ENCODE results near the gene DHX34. TPM values are rescaled to one million over a fixed set of nuclear protein-coding genes. Genes with fewer than 3 reads are reported as not detected.
A peak's percentile ranks its signal among the peaks of the same experiment; 100 is the strongest.

DHX34 gene
- total and polyA plus RNA-seq, 9 of the 15 experiments (the other 6 are each of a cell fraction or from before 2014, with no cell fraction given): 0.36 to 42.0 (median 15.0) TPM

- TF ChIP-seq PCBP1 (IDR thresholded peaks at IDR 0.05; ENCODE audit: low read depth, low read length, poor library complexity, severe bottlenecking): no peak
- no peak for TF ChIP-seq ZBTB7A (IDR thresholded peaks at IDR 0.05; ENCODE audit: borderline replicate concordance, control insufficient read depth, low read depth, low read length)
- no peak for TF ChIP-seq ZBTB26 (CRISPR knock-in tag; IDR thresholded peaks at IDR 0.05)
- TF ChIP-seq NR3C1 (CRISPR knock-in tag; IDR thresholded peaks at IDR 0.05): no peak
- TF ChIP-seq SIX5 (IDR thresholded peaks at IDR 0.05; ENCODE audit: borderline replicate concordance in 1 of 2, insufficient read depth in 1 of 2, low read depth in 1 of 2, low read length in 2 of 2): no peak
- TF ChIP-seq FUS (optimal IDR thresholded peaks at IDR 0.05; ENCODE audit: low read depth, low read length): no peak
Measured at GRCh38 chr19:47416643-47416985, 67.5 kb downstream of the DHX34 start (continued).

GRCh38 chr19:47417107-47417745, 68.1 kb downstream of the DHX34 start:
- peak; percentile 52 for FAIRE-seq
- H3K27me3 ChIP-seq (ENCODE audit: control insufficient read depth in 2 of 2, insufficient read depth in 2 of 2, low read length in 2 of 2): peaks cover 43 to 70% of the 10 kb centered on the region in 2 experiments
- TF ChIP-seq CCAR2 (IDR thresholded peaks at IDR 0.05; ENCODE audit: low read depth, low read length): no peak
- no peak for TF ChIP-seq RB1 (IDR thresholded peaks at IDR 0.05; ENCODE audit: low read depth)
- no peak for TF ChIP-seq ZNF507 (tag; conservative IDR thresholded peaks at IDR 0.05)
- no peak for TF ChIP-seq RERE (CRISPR knock-in tag; IDR thresholded peaks at IDR 0.05; ENCODE audit: borderline replicate concordance)
- TF ChIP-seq ZNF740 (CRISPR knock-in tag; IDR thresholded peaks at IDR 0.05): no peak
- no peak for TF ChIP-seq ZNF740 (tag; IDR thresholded peaks at IDR 0.05)
- TF ChIP-seq HEY1 (CRISPR knock-in tag; IDR thresholded peaks at IDR 0.05; ENCODE audit: borderline replicate concordance): no peak

More at GRCh38 chr19:47417107-47417745, 68.1 kb downstream of the DHX34 start:
- H3K79me2 ChIP-seq (ENCODE audit: control insufficient read depth, insufficient read depth, low read length): no peaks in the 10 kb centered on the region
- WGBS (ENCODE audit: insufficient coverage, low coverage, missing lambda C conversion rate): 9% methylated on average over 16 of the region's 18 CpGs
- peaks cover 4 to 47% of the 10 kb centered on the region in 2 experiments; a peak in 4 of 5 replicates for H3K4me1 ChIP-seq (replicated peaks in 1 of 2; ENCODE audit: control insufficient read depth in 2 of 2, insufficient read depth in 2 of 2, low read length in 2 of 2)
- no peak overlapping the region for H3K27ac ChIP-seq (ENCODE audit: extremely low read depth, low read depth, low read length)
- 0 out of 2 replicates have a peak, but pooled peaks cover 8% of the 10 kb centered on the region for H4K20me1 ChIP-seq (replicated peaks; ENCODE audit: control insufficient read depth, insufficient read depth, low read length)
- H3K9ac ChIP-seq (ENCODE audit: insufficient read depth in 1 of 2, low read depth in 2 of 2, low read length in 2 of 2): no peak overlapping the region
- ChIA-PET POLR2A (no interaction called here), CTCF (ENCODE audit: low intra/inter-chr PET ratio) (no interaction called here)
- no peak for DNase-seq (ENCODE audit: extremely low read depth in 1 of 4, low spot score in 3 of 4)
- in situ Hi-C loops (cut with MboI) (loop anchor here (10.0 kb wide), 1 partner anchor 262 kb away; no protein-coding TSS in a partner anchor), intact Hi-C loops (cut with micrococcal nuclease) (no loop called here)
- no TSS peak for BruUV-seq (replicated peaks)
- no peak; the same call in 2 of the 3 replicates for ATAC-seq
- H3K4me2 ChIP-seq (ENCODE audit: insufficient read depth, low read length): 0 out of 2 replicates have a peak overlapping the region, but pooled peaks have one; percentile 23
- no peak overlapping the region for H2AFZ ChIP-seq (ENCODE audit: low read depth, low read length)
- no peaks in the 10 kb centered on the region for H3K9me3 ChIP-seq (replicated peaks; ENCODE audit: control insufficient read depth, insufficient read depth, low read depth, low read length)
- H3K9me1 ChIP-seq (ENCODE audit: control insufficient read depth, insufficient read depth, low read length): no peaks in the 10 kb centered on the region
- H3K36me3 ChIP-seq (ENCODE audit: control insufficient read depth, insufficient read depth, low read length): no peaks in the 10 kb centered on the region
- no peak overlapping the region for H3K4me3 ChIP-seq
